Measurements from ENCODE around the gene FAM200B. TPM values are rescaled to one million over a fixed set of nuclear protein-coding genes. Genes with fewer than 3 reads are reported as not detected.

The FAM200B gene
- total RNA-seq, 1 donor from 2014 or later = 58.3 TPM

- Mint-ChIP-seq H3K4me1 (peaks cover 3% of the 10 kb centered on the region), H3K36me3 (no peaks in the 10 kb centered on the region), H3K4me3 (no peak overlapping the region), H3K27me3 (ENCODE audit: insufficient read depth, low read depth) (peaks cover 3% of the 10 kb centered on the region), H3K27ac (no peak overlapping the region), H3K9me3 (peaks cover 7% of the 10 kb centered on the region)
- no peak for TF ChIP-seq EZH2phosphoT487 (IDR thresholded peaks at IDR 0.05)
- no peak for TF ChIP-seq EZH2 (IDR thresholded peaks at IDR 0.05)
- no peak for TF ChIP-seq CTCF (IDR thresholded peaks at IDR 0.05)
- H3K79me2 ChIP-seq (ENCODE audit: low read depth) = no peaks in the 10 kb centered on the region
- H3K36me3 ChIP-seq = no peaks in the 10 kb centered on the region
- H3K9ac ChIP-seq = no peak overlapping the region
- H3K27me3 ChIP-seq = no peaks in the 10 kb centered on the region
- H4K20me1 ChIP-seq (ENCODE audit: low read depth) = no peaks in the 10 kb centered on the region
- no peaks in the 10 kb centered on the region for H3K9me3 ChIP-seq (ENCODE audit: low read depth)
- H2AFZ ChIP-seq (replicated peaks) = no peak overlapping the region
- no peak overlapping the region for H3K4me3 ChIP-seq
- H3K4me2 ChIP-seq = no peak overlapping the region
- H3K4me1 ChIP-seq = no peaks in the 10 kb centered on the region
- H3F3A ChIP-seq (ENCODE audit: low read depth) = no peaks in the 10 kb centered on the region
- no peak for DNase-seq (ENCODE audit: low spot score)
- no peak overlapping the region for H3K27ac ChIP-seq
Measured at GRCh38 chr4:15736514-15737050, 55.0 kb downstream of the FAM200B start.

- Histone ChIP-seq H3K79me2 (ENCODE audit: low read depth) (no peaks in the 10 kb centered on the region), H3F3A (ENCODE audit: low read depth) (no peaks in the 10 kb centered on the region), H3K4me1 (no peaks in the 10 kb centered on the region), H4K20me1 (ENCODE audit: low read depth) (no peaks in the 10 kb centered on the region), H3K27me3 (no peaks in the 10 kb centered on the region), H3K9me3 (ENCODE audit: low read depth) (no peaks in the 10 kb centered on the region), H3K4me2 (no peak overlapping the region), H3K4me3 (no peak overlapping the region), H3K9ac (no peak overlapping the region), H2AFZ (replicated peaks) (no peak overlapping the region), H3K36me3 (no peaks in the 10 kb centered on the region), H3K27ac (no peak overlapping the region)
- Mint-ChIP-seq H3K4me1 (peaks cover 3% of the 10 kb centered on the region), H3K4me3 (no peak overlapping the region), H3K27me3 (ENCODE audit: insufficient read depth, low read depth) (peaks cover 3% of the 10 kb centered on the region), H3K36me3 (no peaks in the 10 kb centered on the region), H3K9me3 (peaks cover 7% of the 10 kb centered on the region), H3K27ac (no peak overlapping the region)
- TF ChIP-seq EZH2 (IDR thresholded peaks at IDR 0.05) = no peak
- no peak for TF ChIP-seq CTCF (IDR thresholded peaks at IDR 0.05)
- TF ChIP-seq EZH2phosphoT487 (IDR thresholded peaks at IDR 0.05) = no peak
- DNase-seq (ENCODE audit: low spot score) = no peak
Measured at GRCh38 chr4:15737255-15737654, 55.6 kb downstream of the FAM200B start.

GRCh38 chr4:15738877-15739276, 57.2 kb downstream of the FAM200B start:
- no peaks in the 10 kb centered on the region for H3K79me2 ChIP-seq (ENCODE audit: low read depth)
- Mint-ChIP-seq H3K4me1 (peaks cover 4% of the 10 kb centered on the region), H3K27me3 (ENCODE audit: insufficient read depth, low read depth) (peaks cover 3% of the 10 kb centered on the region), H3K36me3 (no peaks in the 10 kb centered on the region), H3K4me3 (no peak overlapping the region), H3K9me3 (peaks cover 8% of the 10 kb centered on the region), H3K27ac (no peak overlapping the region)
- no peaks in the 10 kb centered on the region for H3K27me3 ChIP-seq
- peak overlapping the region; percentile 20 for H2AFZ ChIP-seq (replicated peaks)
- H3K36me3 ChIP-seq = no peaks in the 10 kb centered on the region
- H4K20me1 ChIP-seq (ENCODE audit: low read depth) = no peaks in the 10 kb centered on the region
- H3K27ac ChIP-seq = no peak overlapping the region
- no peaks in the 10 kb centered on the region for H3F3A ChIP-seq (ENCODE audit: low read depth)
- H3K4me3 ChIP-seq = no peak overlapping the region
- no peak overlapping the region for H3K4me2 ChIP-seq
- no peaks in the 10 kb centered on the region for H3K4me1 ChIP-seq
- H3K9me3 ChIP-seq (ENCODE audit: low read depth) = no peaks in the 10 kb centered on the region
- TF ChIP-seq EZH2phosphoT487 (IDR thresholded peaks at IDR 0.05) = no peak
- no peak for TF ChIP-seq CTCF (IDR thresholded peaks at IDR 0.05)
- no peak for TF ChIP-seq EZH2 (IDR thresholded peaks at IDR 0.05)
- no peak for DNase-seq (ENCODE audit: low spot score)
- H3K9ac ChIP-seq = no peak overlapping the region

Other genes with a start within 250 kb of the FAM200B start
- gene CC2D2A, start 211.9 kb upstream of the FAM200B start, total RNA-seq (ENCODE audit: low replicate concordance) = 18.9 and 40.0 TPM in 2 replicates
- gene FBXL5, start 26.5 kb upstream of the FAM200B start, total RNA-seq (ENCODE audit: low replicate concordance) = 72.7 and 87.9 TPM in 2 replicates
- 0.45 and 1.2 TPM in 2 replicates for gene BST1, start 21.2 kb downstream of the FAM200B start, total RNA-seq (ENCODE audit: low replicate concordance)
- gene CD38, start 96.5 kb downstream of the FAM200B start, total RNA-seq (ENCODE audit: low replicate concordance) = 0.19 and 0.64 TPM in 2 replicates

All from neural progenitor cell (in vitro differentiated cells).